ENCODE data around the gene PI4K2B. TPM values are rescaled to one million over a fixed set of nuclear protein-coding genes. Genes with fewer than 3 reads are reported as not detected.
A peak's percentile ranks its signal among the peaks of the same experiment; 100 is the strongest.

The PI4K2B gene
- polyA plus RNA-seq, 1 experiment = 4.3 TPM

- DNase-seq (ENCODE audit: low read depth) = no peak
- CTCF ChIA-PET = no interaction called here
- no peak for TF ChIP-seq CTCF (IDR thresholded peaks at IDR 0.05; ENCODE audit: insufficient read depth, low read depth, low read length)
- POLR2A ChIA-PET = no interaction called here
- Histone ChIP-seq H3K4me3 (ENCODE audit: low read depth, low read length) (no peak overlapping the region), H3K27me3 (ENCODE audit: control insufficient read depth, insufficient read depth, low read length) (no peaks in the 10 kb centered on the region), H3K36me3 (ENCODE audit: control insufficient read depth, insufficient read depth, low read length) (no peaks in the 10 kb centered on the region)
Measured at GRCh38 chr4:25308761-25309160, 74.9 kb downstream of the PI4K2B start.

GRCh38 chr4:25310066-25310802 lies 76.4 kb downstream of the PI4K2B start:
- no peaks in the 10 kb centered on the region for H3K27me3 ChIP-seq (ENCODE audit: control insufficient read depth, insufficient read depth, low read length)
- DNase-seq (ENCODE audit: low read depth) = no peak
- CTCF ChIA-PET = interaction anchor here (0.6 to 1.3 kb wide), 3 partner anchors 10 to 14 kb away, joined by 3 to 6 read pairs (median 3); no protein-coding TSS in a partner anchor
- POLR2A ChIA-PET = no interaction called here
- no peak overlapping the region for H3K4me3 ChIP-seq (ENCODE audit: low read depth, low read length)
- TF ChIP-seq CTCF (IDR thresholded peaks at IDR 0.05; ENCODE audit: insufficient read depth, low read depth, low read length) = no peak
- H3K36me3 ChIP-seq (ENCODE audit: control insufficient read depth, insufficient read depth, low read length) = no peaks in the 10 kb centered on the region

GRCh38 chr4:25310803-25311166 lies 77.0 kb downstream of the PI4K2B start:
- ChIA-PET CTCF (interaction anchor here (1.2 to 1.3 kb wide), 2 partner anchors 10 to 15 kb away, joined by 3 to 6 read pairs; no protein-coding TSS in a partner anchor), POLR2A (no interaction called here)
- Histone ChIP-seq H3K27me3 (ENCODE audit: control insufficient read depth, insufficient read depth, low read length) (no peaks in the 10 kb centered on the region), H3K4me3 (ENCODE audit: low read depth, low read length) (no peak overlapping the region), H3K36me3 (ENCODE audit: control insufficient read depth, insufficient read depth, low read length) (no peaks in the 10 kb centered on the region)
- DNase-seq (ENCODE audit: low read depth) = no peak
- TF ChIP-seq CTCF (IDR thresholded peaks at IDR 0.05; ENCODE audit: insufficient read depth, low read depth, low read length) = no peak

- CTCF ChIA-PET = interaction anchor here (0.6 to 1.9 kb wide), 35 partner anchors 8 to 681 kb away, joined by 3 to 13 read pairs (median 4); no protein-coding TSS in a partner anchor
- peak; percentile 91 for TF ChIP-seq CTCF (IDR thresholded peaks at IDR 0.05; ENCODE audit: insufficient read depth, low read depth, low read length)
- Histone ChIP-seq H3K4me3 (ENCODE audit: low read depth, low read length) (peak within 1 kb of the TSS; percentile 53), H3K27me3 (ENCODE audit: control insufficient read depth, insufficient read depth, low read length) (no peaks in the 10 kb centered on the region), H3K36me3 (ENCODE audit: control insufficient read depth, insufficient read depth, low read length) (no peaks in the 10 kb centered on the region)
- peak; percentile 24 for DNase-seq (ENCODE audit: low read depth)
- POLR2A ChIA-PET = no interaction called here
Measured at GRCh38 chr4:25312496-25313200, 78.8 kb downstream of the PI4K2B start, which contains the start of gene ZCCHC4. Gene ZCCHC4 (plus strand): TSS chr4:25312774. CDS start chr4:25312810, 36 bp downstream.

GRCh38 chr4:25313201-25313895 lies 79.5 kb downstream of the PI4K2B start:
- ChIA-PET POLR2A (no interaction called here), CTCF (interaction anchor here (0.6 to 1.9 kb wide), 26 partner anchors 7 to 593 kb away, joined by 3 to 13 read pairs (median 4); no protein-coding TSS in a partner anchor)
- Histone ChIP-seq H3K27me3 (ENCODE audit: control insufficient read depth, insufficient read depth, low read length) (no peaks in the 10 kb centered on the region), H3K36me3 (ENCODE audit: control insufficient read depth, insufficient read depth, low read length) (no peaks in the 10 kb centered on the region), H3K4me3 (ENCODE audit: low read depth, low read length) (peak overlapping the region; percentile 53)
- DNase-seq (ENCODE audit: low read depth) = no peak
- no peak for TF ChIP-seq CTCF (IDR thresholded peaks at IDR 0.05; ENCODE audit: insufficient read depth, low read depth, low read length)

Measured in BJ (cell line).